ENCODE data around the gene UBA5.

Gene UBA5

GRCh38 chr3:132623646-132624045 is 36.5 kb upstream of the UBA5 start (continued):
- TF ChIP-seq ZNF324 (tag by site-specific recombination; IDR thresholded peaks at IDR 0.05) (no peak), ZBTB10 (tag by site-specific recombination; IDR thresholded peaks at IDR 0.05) (no peak), ZNF404 (tag by site-specific recombination; IDR thresholded peaks at IDR 0.05) (no peak), ZNF174 (tag by site-specific recombination; IDR thresholded peaks at IDR 0.05) (no peak), ZNF488 (tag by site-specific recombination; IDR thresholded peaks at IDR 0.05) (no peak), PRDM10 (tag by site-specific recombination; IDR thresholded peaks at IDR 0.05) (no peak), ZEB2 (tag by site-specific recombination; IDR thresholded peaks at IDR 0.05) (no peak)

GRCh38 chr3:132624790-132625189 is 35.3 kb upstream of the UBA5 start:
- CTCF ChIA-PET, result no interaction called here
- no peak overlapping the region for H3K27ac ChIP-seq (ENCODE audit: extremely low read depth, low read depth, low read length)
- H3K9me3 ChIP-seq (ENCODE audit: control insufficient read depth, insufficient read depth, low read depth, low read length), result no peaks in the 10 kb centered on the region

More at GRCh38 chr3:132624790-132625189, 35.3 kb upstream of the UBA5 start:
- TF ChIP-seq ZNF18 (tag by site-specific recombination; IDR thresholded peaks at IDR 0.05) (no peak), ZNF704 (tag by site-specific recombination; IDR thresholded peaks at IDR 0.05) (no peak), REPIN1 (tag by site-specific recombination; IDR thresholded peaks at IDR 0.05; ENCODE audit: low read depth) (no peak), ZNF658 (tag by site-specific recombination; IDR thresholded peaks at IDR 0.05) (no peak), ZNF692 (tag by site-specific recombination; IDR thresholded peaks at IDR 0.05) (no peak), CTCF (tag by site-specific recombination; IDR thresholded peaks at IDR 0.05) (no peak), ZNF26 (tag by site-specific recombination; IDR thresholded peaks at IDR 0.05) (no peak)
- peaks cover 5 to 36% of the 10 kb centered on the region in 2 experiments; a peak in 2 of 3 replicates for H3K36me3 ChIP-seq (ENCODE audit: control insufficient read depth in 2 of 2, insufficient read depth in 1 of 2, low read length in 2 of 2)
- POLR2A ChIA-PET, result no interaction called here
- no peaks in the 10 kb centered on the region for H3K4me1 ChIP-seq (ENCODE audit: control insufficient read depth, insufficient read depth, low read length)
- H3K4me3 ChIP-seq (ENCODE audit: low read depth, low read length), result no peak overlapping the region

Data from HEK293 (cell line).